H1 (cell line): Measurements from ENCODE around the gene CCDC88C. TPM values are rescaled to one million over a fixed set of nuclear protein-coding genes. Genes with fewer than 3 reads are reported as not detected.

Experiments used
- CTBP2 ChIP-seq: IDR thresholded peaks from 2 replicates; pipeline ENCODE4 v1.7.0; 2011; ENCODE audit warnings: borderline replicate concordance, mild to moderate bottlenecking, moderate library complexity, mixed read lengths, low read length; ENCODE audit not compliant: insufficient read depth, insufficient read length
- polyA plus RNA-seq, 7 experiments: library from polyadenylated mRNA; depleted of rRNA in 3 of 7; stranded (reverse) in 5 of 7; unstranded in 2 of 7; fragments of >200 nt in 5 of 7; fragments of 200-250 nt in 2 of 7; gene quantifications; 1 replicate in 5 of 7; 2 replicates in 1 of 7; 4 replicates in 1 of 7; pipeline versions ENCODE4 v1.2.1 to v1.2.3, GENCODE V29; 2011 to 2013; ENCODE audit warnings: missing spikeins in 2 of 7, mixed read lengths in 2 of 7
- total RNA-seq: library from RNA; stranded (reverse); fragmentation: NEBNext Ultra II Directional; extraction: Animal tissue kit (Norgen Biotek cat#: 25700); gene quantifications from 2 replicates; pipeline ENCODE4 v1.2.1, GENCODE V29; 2021

Gene CCDC88C
- total and polyA plus RNA-seq, 2 of the 8 experiments (the other 6 are each of a cell fraction or from before 2014, with no cell fraction given) = 10.3 to 57.7 TPM

DNA sequence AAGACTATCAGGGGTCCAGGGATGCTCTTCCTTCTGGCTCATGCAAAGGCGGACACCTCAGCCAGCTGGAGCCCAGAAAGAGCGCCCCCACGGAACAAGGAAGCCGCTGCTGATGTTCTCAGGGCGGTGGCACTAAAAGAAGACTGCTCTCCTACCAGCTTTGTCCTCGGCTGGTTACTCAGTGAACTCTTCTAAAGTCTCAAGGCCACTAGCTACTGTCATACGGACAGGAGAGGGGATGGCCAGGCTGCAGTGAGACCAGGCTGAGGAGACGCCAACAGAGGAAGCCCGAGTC lies 59.6 kb downstream of the CCDC88C start (continued):
- no peak for TF ChIP-seq CTBP2
